DOHH2 (cell line): Measurements from ENCODE around the gene XRCC3.

Experiments
- CTCF ChIP-seq: fragments of 200-600 bp; sonication (generic); IDR thresholded peaks from one replicate; pipeline ENCODE4 v1.5.1; 2014; ENCODE audit warnings: antibody characterized with exemption, mild to moderate bottlenecking, low read depth, low read length; ENCODE audit not compliant: poor library complexity, severe bottlenecking
- EZH2phosphoT487 ChIP-seq: fragments of 200-600 bp; sonication (generic); IDR thresholded peaks from 2 replicates; pipeline ENCODE4 v1.6.1; 2017; ENCODE audit warnings: borderline replicate concordance, mild to moderate bottlenecking, antibody characterized with exemption, low read length, moderate library complexity, mixed read lengths

DNA sequence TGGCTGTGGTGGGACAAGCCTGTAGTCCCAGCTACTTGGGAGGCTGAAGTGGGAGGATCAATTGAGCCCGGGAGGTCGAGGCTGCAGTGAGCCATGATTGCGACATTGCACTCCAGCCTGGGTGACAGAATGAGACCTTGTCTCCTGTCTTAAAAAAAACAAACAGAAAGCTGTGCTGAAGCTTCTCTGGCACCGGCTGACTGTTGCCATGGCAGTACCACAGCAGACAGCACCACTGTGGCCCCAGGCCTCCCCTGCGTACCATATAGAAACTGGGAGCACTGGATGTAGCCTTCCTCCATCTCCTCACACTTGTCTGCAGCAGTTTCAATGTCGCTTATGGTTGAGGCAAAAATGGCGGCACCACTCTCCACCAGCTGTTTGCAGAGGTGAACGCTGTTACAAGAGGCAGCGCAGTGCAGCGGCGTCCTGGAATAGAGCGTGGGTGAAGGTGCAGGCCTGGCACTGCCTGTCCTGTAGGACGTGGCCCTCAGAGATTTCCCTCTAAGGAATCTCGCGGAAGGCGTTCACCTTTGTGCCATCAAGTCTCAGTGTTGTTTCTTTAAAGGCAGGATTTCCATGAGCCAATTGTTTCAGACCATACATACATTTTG lies 22.3 kb upstream of the XRCC3 start:
- TF ChIP-seq CTCF (no peak), EZH2phosphoT487 (no peak)
